Activated T-helper 1 cell treated with anti-CD3 and anti-CD28 coated beads, Interleukin-12 subunit alpha, Interleukin-12 subunit beta, Interleukin-2, Interleukin-4 antibody, amounts not matched to agents 30 ng/mL and 10 ng/mL and 1 ng/mL, durations not matched to agents 14 hours and 24 hours and 36 hours (primary cell): Measurements from ENCODE around the gene FRAS1. TPM values are rescaled to one million over a fixed set of nuclear protein-coding genes. Genes with fewer than 3 reads are reported as not detected.
A peak's percentile ranks its signal among the peaks of the same experiment; 100 is the strongest.

ENCODE experiments used
- DNase-seq: peaks from one replicate; pipeline ENCODE4 v3.0.0; 2021; ENCODE audit warnings: low spot score
- H3K27ac Mint-ChIP-seq: one replicate; pipeline ENCODE4 v1.8.0; 2021; ENCODE audit warnings: mild to moderate bottlenecking, mixed read lengths
- H3K27me3 Mint-ChIP-seq: one replicate; pipeline ENCODE4 v1.8.0; 2022; ENCODE audit warnings: mild to moderate bottlenecking, moderate library complexity, mixed read lengths; ENCODE audit not compliant: insufficient read depth
- H3K36me3 Mint-ChIP-seq: one replicate; pipeline ENCODE4 v1.8.0; 2021; ENCODE audit warnings: low read depth, mixed read lengths
- H3K4me1 Mint-ChIP-seq: one replicate; pipeline ENCODE4 v1.8.0; 2021; ENCODE audit warnings: low read depth, mixed read lengths
- H3K4me3 Mint-ChIP-seq: one replicate; pipeline ENCODE4 v1.8.0; 2021; ENCODE audit warnings: mild to moderate bottlenecking, moderate library complexity, mixed read lengths
- H3K9me3 Mint-ChIP-seq: one replicate; pipeline ENCODE4 v1.8.0; 2021; ENCODE audit warnings: mixed read lengths
- intact Hi-C: fragments of 100-400 bp; cut with micrococcal nuclease; formaldehyde crosslinking; loops from one replicate; pipeline ENCODE4 v1.15.1; 2024
- total RNA-seq: library from RNA; stranded (reverse); gene quantifications from 2 replicates; pipeline ENCODE4 v1.2.3, GENCODE V29; 2022

FRAS1 gene
- total RNA-seq, 1 donor from 2014 or later, result not detected

GRCh38 chr4:78032929-78033328 is 24.2 kb upstream of the FRAS1 start:
- H3K4me3 Mint-ChIP-seq, result no peak overlapping the region
- H3K27ac Mint-ChIP-seq, result no peak overlapping the region
- peaks cover 7% of the 10 kb centered on the region for H3K27me3 Mint-ChIP-seq
- no peaks in the 10 kb centered on the region for H3K36me3 Mint-ChIP-seq
- intact Hi-C loops, result no loop called here
- H3K4me1 Mint-ChIP-seq, result no peaks in the 10 kb centered on the region
- no peak for DNase-seq
- no peaks in the 10 kb centered on the region for H3K9me3 Mint-ChIP-seq

DNA sequence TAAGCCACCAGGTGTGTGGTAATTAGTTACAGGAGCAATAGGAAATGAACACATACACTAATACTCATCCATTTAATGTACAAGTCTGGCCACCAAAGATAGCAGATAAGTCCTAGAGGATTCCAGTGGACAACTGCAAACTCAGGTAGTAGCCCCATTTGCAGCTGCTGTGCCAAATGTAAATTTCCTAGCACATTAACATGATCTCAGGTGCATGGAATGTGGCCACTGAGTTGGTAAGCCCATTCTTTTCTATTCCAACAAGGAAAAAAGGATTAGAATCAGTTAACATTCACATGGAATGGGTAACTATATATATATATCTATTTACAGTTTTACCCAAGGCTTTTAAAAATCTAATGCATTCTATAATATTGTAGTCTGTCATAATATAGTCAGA is 23.3 kb upstream of the FRAS1 start:
- DNase-seq, result no peak
- no peaks in the 10 kb centered on the region for H3K4me1 Mint-ChIP-seq
- H3K9me3 Mint-ChIP-seq, result no peaks in the 10 kb centered on the region
- no peaks in the 10 kb centered on the region for H3K36me3 Mint-ChIP-seq
- no peak overlapping the region for H3K27ac Mint-ChIP-seq
- no peak overlapping the region for H3K4me3 Mint-ChIP-seq
- intact Hi-C loops, result no loop called here
- peaks cover 6% of the 10 kb centered on the region for H3K27me3 Mint-ChIP-seq

- peaks cover 5% of the 10 kb centered on the region for H3K27me3 Mint-ChIP-seq
- H3K4me3 Mint-ChIP-seq, result no peak overlapping the region
- DNase-seq, result no peak
- H3K9me3 Mint-ChIP-seq, result no peaks in the 10 kb centered on the region
- no peaks in the 10 kb centered on the region for H3K36me3 Mint-ChIP-seq
- no peaks in the 10 kb centered on the region for H3K4me1 Mint-ChIP-seq
- intact Hi-C loops, result no loop called here
- no peak overlapping the region for H3K27ac Mint-ChIP-seq
These were observed 18.4 kb upstream of the FRAS1 start for GRCh38 chr4:78038704-78039103.

GRCh38 chr4:78039678-78040077 is 17.4 kb upstream of the FRAS1 start:
- Mint-ChIP-seq H3K4me1 (no peaks in the 10 kb centered on the region), H3K9me3 (no peaks in the 10 kb centered on the region), H3K36me3 (no peaks in the 10 kb centered on the region), H3K27me3 (peaks cover 7% of the 10 kb centered on the region), H3K27ac (no peak overlapping the region), H3K4me3 (no peak overlapping the region)
- DNase-seq, result no peak
- intact Hi-C loops, result no loop called here

DNA sequence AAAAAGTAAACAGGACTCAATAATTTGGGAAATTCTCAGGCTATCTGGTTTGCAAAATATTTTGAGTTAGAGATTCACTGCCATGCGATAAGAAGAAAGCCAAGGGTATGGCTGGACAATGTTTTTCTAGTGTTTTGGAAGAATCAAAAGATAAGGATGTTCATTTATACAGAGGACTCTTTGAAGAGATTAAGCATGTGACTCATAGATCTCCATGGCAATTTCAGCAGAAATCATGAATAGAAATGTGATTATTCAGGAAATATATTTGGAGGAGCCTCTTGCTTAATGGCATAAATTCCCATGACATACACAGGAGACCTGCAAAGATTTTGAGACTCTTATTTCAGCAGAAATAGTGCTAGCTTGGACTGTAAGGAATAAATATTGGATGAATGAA is 16.7 kb upstream of the FRAS1 start:
- peaks cover 7% of the 10 kb centered on the region for H3K27me3 Mint-ChIP-seq
- no peaks in the 10 kb centered on the region for H3K4me1 Mint-ChIP-seq
- intact Hi-C loops, result no loop called here
- no peak overlapping the region for H3K27ac Mint-ChIP-seq
- no peaks in the 10 kb centered on the region for H3K9me3 Mint-ChIP-seq
- H3K36me3 Mint-ChIP-seq, result no peaks in the 10 kb centered on the region
- H3K4me3 Mint-ChIP-seq, result no peak overlapping the region
- DNase-seq, result no peak

DNA sequence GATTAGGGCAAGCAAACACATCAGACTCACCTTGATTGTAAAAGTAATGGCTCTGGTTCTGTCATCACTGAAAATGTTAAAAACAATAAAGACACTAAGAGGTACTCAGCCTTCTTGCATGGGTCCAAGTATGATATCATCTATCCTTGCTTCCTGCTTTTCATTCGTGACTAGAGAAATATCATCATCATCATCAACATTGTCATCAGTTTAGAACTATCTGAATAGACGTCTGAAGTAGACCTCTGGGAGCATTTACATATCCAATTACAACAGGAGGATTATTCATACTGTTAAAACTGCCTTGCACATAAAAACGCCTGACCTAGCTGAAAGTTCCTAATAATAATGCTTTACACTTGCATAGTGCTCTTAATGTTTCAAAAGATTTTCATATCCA is 9.8 kb upstream of the FRAS1 start:
- DNase-seq, result no peak
- H3K36me3 Mint-ChIP-seq, result no peaks in the 10 kb centered on the region

GRCh38 chr4:78056265-78057129 is 626 bp upstream of the FRAS1 start:
- Mint-ChIP-seq H3K4me1 (peaks cover 30% of the 10 kb centered on the region), H3K9me3 (no peaks in the 10 kb centered on the region), H3K36me3 (peaks cover 3% of the 10 kb centered on the region), H3K27ac (no peak overlapping the region), H3K27me3 (peaks cover 65% of the 10 kb centered on the region), H3K4me3 (peak overlapping the region; percentile 82)
- intact Hi-C loops, result loop anchor here (10.0 kb wide), 1 partner anchor 258 kb away; no protein-coding TSS in a partner anchor
- no peak for DNase-seq

More for the DNA sequence above, 9.8 kb upstream of the FRAS1 start:
- peaks cover 22% of the 10 kb centered on the region for H3K27me3 Mint-ChIP-seq
- intact Hi-C loops, result no loop called here
- H3K4me1 Mint-ChIP-seq, result no peaks in the 10 kb centered on the region
- H3K4me3 Mint-ChIP-seq, result no peak overlapping the region
- no peak overlapping the region for H3K27ac Mint-ChIP-seq
- no peaks in the 10 kb centered on the region for H3K9me3 Mint-ChIP-seq

DNA sequence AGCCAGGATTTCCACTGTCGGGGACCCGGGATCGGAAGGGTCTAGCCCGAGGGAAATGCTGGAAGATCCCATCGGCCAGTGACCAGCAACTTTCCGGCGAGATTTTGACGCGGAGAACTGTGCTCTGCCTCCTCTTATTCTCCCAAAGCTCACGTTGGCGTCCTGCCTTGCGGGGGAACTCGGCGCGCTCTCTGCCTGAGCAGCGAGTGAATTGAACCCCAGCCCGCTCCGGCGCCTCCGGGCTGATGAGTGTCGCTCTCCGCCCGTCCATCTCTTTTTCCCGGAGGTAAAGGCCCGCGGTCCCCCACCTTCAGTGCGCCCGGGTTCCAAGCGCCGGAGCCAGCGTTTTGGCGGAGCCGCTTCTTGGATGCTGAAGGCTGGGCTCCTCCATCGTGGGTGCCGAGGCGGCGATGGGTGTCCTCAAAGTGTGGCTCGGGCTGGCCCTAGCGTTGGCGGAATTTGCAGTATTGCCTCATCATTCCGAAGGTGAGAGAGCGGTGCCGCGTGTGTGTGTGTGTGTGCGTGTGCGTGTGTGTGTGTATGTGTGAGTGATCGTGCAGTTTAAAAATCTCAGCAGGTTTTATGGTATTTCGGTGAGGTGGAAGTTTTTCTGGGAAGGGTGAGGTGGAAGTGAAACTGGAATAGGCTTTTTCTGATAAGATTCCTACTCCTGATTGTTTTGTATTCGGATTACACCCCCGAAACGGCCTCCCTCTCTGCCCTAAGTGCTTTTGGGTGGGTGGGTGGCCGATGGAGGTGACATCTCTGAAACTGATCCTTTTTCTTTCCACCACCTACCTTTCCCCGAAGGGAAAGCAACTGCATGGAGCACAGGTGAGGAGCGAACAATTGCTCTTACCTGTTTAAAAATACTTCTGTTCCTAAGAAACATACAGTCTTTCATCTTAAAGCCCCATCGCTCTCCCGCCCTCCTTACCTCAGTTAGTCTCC is 752 bp downstream of the FRAS1 start:
- H3K27ac Mint-ChIP-seq, result peak overlapping the region; percentile 81
- intact Hi-C loops, result loop anchor here (10.0 kb wide), 1 partner anchor 257 kb away; no protein-coding TSS in a partner anchor
- no peaks in the 10 kb centered on the region for H3K9me3 Mint-ChIP-seq
- peaks cover 30% of the 10 kb centered on the region for H3K4me1 Mint-ChIP-seq
- DNase-seq, result no peak
- peak overlapping the region; percentile 82 for H3K4me3 Mint-ChIP-seq
- H3K27me3 Mint-ChIP-seq, result peaks cover 69% of the 10 kb centered on the region
- peaks cover 3% of the 10 kb centered on the region for H3K36me3 Mint-ChIP-seq

- H3K27me3 Mint-ChIP-seq, result peaks cover 69% of the 10 kb centered on the region
- H3K27ac Mint-ChIP-seq, result no peak overlapping the region
- H3K4me1 Mint-ChIP-seq, result peaks cover 30% of the 10 kb centered on the region
- peak overlapping the region; percentile 82 for H3K4me3 Mint-ChIP-seq
- DNase-seq, result no peak
- peaks cover 3% of the 10 kb centered on the region for H3K36me3 Mint-ChIP-seq
- H3K9me3 Mint-ChIP-seq, result no peaks in the 10 kb centered on the region
- intact Hi-C loops, result loop anchor here (10.0 kb wide), 1 partner anchor 256 kb away; no protein-coding TSS in a partner anchor
These were observed 1.7 kb downstream of the FRAS1 start for GRCh38 chr4:78058591-78059523.

- intact Hi-C loops, result loop anchor here (10.0 kb wide), 1 partner anchor 255 kb away; no protein-coding TSS in a partner anchor
- H3K27me3 Mint-ChIP-seq, result peaks cover 69% of the 10 kb centered on the region
- no peak overlapping the region for H3K27ac Mint-ChIP-seq
- no peaks in the 10 kb centered on the region for H3K9me3 Mint-ChIP-seq
- H3K4me1 Mint-ChIP-seq, result peaks cover 30% of the 10 kb centered on the region
- H3K36me3 Mint-ChIP-seq, result peaks cover 3% of the 10 kb centered on the region
- H3K4me3 Mint-ChIP-seq, result peak overlapping the region; percentile 59
- DNase-seq, result no peak
These were observed 2.4 kb downstream of the FRAS1 start for GRCh38 chr4:78059524-78059889.

DNA sequence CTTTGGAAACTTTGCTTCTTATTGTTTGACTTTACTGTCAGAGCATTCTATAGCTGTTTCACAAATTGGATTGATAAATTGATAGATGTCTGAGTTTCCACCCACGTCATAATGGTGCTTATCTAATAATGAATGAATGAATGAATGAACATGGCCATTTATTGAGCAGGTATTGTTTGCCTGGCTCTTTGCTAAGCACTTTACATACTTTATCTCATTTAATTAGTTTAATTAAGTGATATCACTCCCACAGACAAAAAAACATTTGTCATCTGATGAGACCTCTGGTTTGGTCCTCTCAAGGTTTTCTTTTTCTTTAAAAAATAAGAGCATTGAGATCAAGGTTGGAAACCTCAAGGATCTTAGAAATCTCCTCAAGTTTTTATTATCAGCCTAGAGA is 2.8 kb downstream of the FRAS1 start:
- Mint-ChIP-seq H3K4me1 (peaks cover 30% of the 10 kb centered on the region), H3K9me3 (no peaks in the 10 kb centered on the region), H3K36me3 (peaks cover 3% of the 10 kb centered on the region), H3K4me3 (no peak overlapping the region), H3K27ac (no peak overlapping the region), H3K27me3 (peaks cover 66% of the 10 kb centered on the region)
- DNase-seq, result no peak
- intact Hi-C loops, result loop anchor here (10.0 kb wide), 1 partner anchor 255 kb away; no protein-coding TSS in a partner anchor

- H3K27me3 Mint-ChIP-seq, result peaks cover 60% of the 10 kb centered on the region
- H3K9me3 Mint-ChIP-seq, result no peaks in the 10 kb centered on the region
- intact Hi-C loops, result no loop called here
- peaks cover 3% of the 10 kb centered on the region for H3K36me3 Mint-ChIP-seq
- H3K4me3 Mint-ChIP-seq, result no peak overlapping the region
- no peak for DNase-seq
- peaks cover 21% of the 10 kb centered on the region for H3K4me1 Mint-ChIP-seq
- no peak overlapping the region for H3K27ac Mint-ChIP-seq
These were observed 4.9 kb downstream of the FRAS1 start for GRCh38 chr4:78061939-78062570.
